Measurements from ENCODE around the gene B4GALT5. TPM values are rescaled to one million over a fixed set of nuclear protein-coding genes. Genes with fewer than 3 reads are reported as not detected.
"Not testable (repeated sequence)": the region's sequence is repeated elsewhere in the genome, so short reads cannot be mapped to it uniquely, and the experiment has no call there.

The B4GALT5 gene
- total RNA-seq, 2 experiments from 2014 or later, result 9.8 to 18.8 TPM

GRCh38 chr20:49669601-49670189 is 44.0 kb downstream of the B4GALT5 start:
- peak overlapping the region; percentile 64 for H3K4me3 ChIP-seq (ENCODE audit: low read depth, low read length, poor library complexity, severe bottlenecking)
- peak; percentile 60 for DNase-seq (ENCODE audit: low spot score)
- intact Hi-C loops (cut with micrococcal nuclease; ENCODE audit: unreplicated experiment), result loop anchor here (2.0 kb wide), 3 partner anchors 33 to 59 kb away; partner anchors contain the start of gene B4GALT5
- H4K20me1 ChIP-seq (ENCODE audit: insufficient read depth, low read length), result peaks cover 4% of the 10 kb centered on the region; the same call in 1 of the 2 replicates
- peak overlapping the region; percentile 93 for H3K4me2 ChIP-seq (ENCODE audit: low read length)
- H3K9me3 ChIP-seq (ENCODE audit: low read length), result no peaks in the 10 kb centered on the region
- no peaks in the 10 kb centered on the region; the same call in 1 of the 2 replicates for H3K36me3 ChIP-seq (ENCODE audit: insufficient read depth, low read length)
- ChIA-PET POLR2A (interaction anchor here (0.6 to 2.5 kb wide), 15 partner anchors 10 to 165 kb away, joined by 3 to 19 read pairs (median 4); partner anchors contain the start of gene SLC9A8), CTCF (ENCODE audit: unreplicated experiment) (no interaction called here)
- BruUV-seq (replicated peaks), result no TSS peak
- no peak overlapping the region; the same call in 1 of the 2 replicates for H2AFZ ChIP-seq (ENCODE audit: low read length)
- H3K79me2 ChIP-seq (ENCODE audit: insufficient read depth, low read depth, low read length), result peaks cover 69% of the 10 kb centered on the region
- peak overlapping the region; percentile 61 for H3K27ac ChIP-seq (ENCODE audit: low read depth, low read length, poor library complexity, severe bottlenecking)
- H3K9me2 ChIP-seq (ENCODE audit: insufficient read depth, low read length), result no peaks in the 10 kb centered on the region
- H3K4me1 ChIP-seq (ENCODE audit: insufficient read depth, low read length, poor library complexity, severe bottlenecking), result peaks cover 59% of the 10 kb centered on the region
- no peak for TF ChIP-seq CTCF (conservative IDR thresholded peaks at IDR 0.05; ENCODE audit: low read length)
- TF ChIP-seq EZH2phosphoT487 (IDR thresholded peaks at IDR 0.05; ENCODE audit: borderline replicate concordance, low read depth, low read length), result no peak

- CTCF ChIA-PET (ENCODE audit: unreplicated experiment), result interaction anchor here (1.0 kb wide), 1 partner anchor 10 kb away, joined by 4 read pairs; no protein-coding TSS in a partner anchor
- Histone ChIP-seq H3K4me1 (ENCODE audit: insufficient read depth, low read length, poor library complexity, severe bottlenecking) (peaks cover 59% of the 10 kb centered on the region), H3K4me2 (ENCODE audit: low read length) (peak overlapping the region; percentile 93), H3K27ac (ENCODE audit: low read depth, low read length, poor library complexity, severe bottlenecking) (peak overlapping the region; percentile 61), H3K4me3 (ENCODE audit: low read depth, low read length, poor library complexity, severe bottlenecking) (peak overlapping the region; percentile 64), H3K79me2 (ENCODE audit: insufficient read depth, low read depth, low read length) (peaks cover 75% of the 10 kb centered on the region)
- H3K9me3 ChIP-seq (ENCODE audit: low read length); BruUV-seq (replicated peaks); DNase-seq (ENCODE audit: low spot score); H4K20me1 ChIP-seq (ENCODE audit: insufficient read depth, low read length); H2AFZ ChIP-seq (ENCODE audit: low read length); H3K9me2 ChIP-seq (ENCODE audit: insufficient read depth, low read length); H3K36me3 ChIP-seq (ENCODE audit: insufficient read depth, low read length): not testable (repeated sequence)
- POLR2A ChIA-PET, result interaction anchor here (0.5 to 2.5 kb wide), 20 partner anchors 10 to 166 kb away, joined by 3 to 19 read pairs (median 4); partner anchors contain the start of gene SLC9A8
- intact Hi-C loops (cut with micrococcal nuclease; ENCODE audit: unreplicated experiment), result loop anchor here (2.0 kb wide), 3 partner anchors 32 to 58 kb away; partner anchors contain the start of gene B4GALT5
Observed at GRCh38 chr20:49668878-49669195, 44.8 kb downstream of the B4GALT5 start.

- ChIA-PET CTCF (ENCODE audit: unreplicated experiment) (interaction anchor here (1.0 kb wide), 1 partner anchor 9 kb away, joined by 4 read pairs; no protein-coding TSS in a partner anchor), POLR2A (interaction anchor here (0.5 to 2.5 kb wide), 19 partner anchors 10 to 166 kb away, joined by 3 to 19 read pairs (median 4); no protein-coding TSS in a partner anchor)
- H3K9me3 ChIP-seq (ENCODE audit: low read length), result no peaks in the 10 kb centered on the region
- TF ChIP-seq EZH2phosphoT487 (IDR thresholded peaks at IDR 0.05; ENCODE audit: borderline replicate concordance, low read depth, low read length), result no peak
- TF ChIP-seq CTCF (conservative IDR thresholded peaks at IDR 0.05; ENCODE audit: low read length), result no peak
- H3K4me1 ChIP-seq (ENCODE audit: insufficient read depth, low read length, poor library complexity, severe bottlenecking), result peaks cover 57% of the 10 kb centered on the region
- intact Hi-C loops (cut with micrococcal nuclease; ENCODE audit: unreplicated experiment), result loop anchor here (2.0 kb wide), 3 partner anchors 32 to 58 kb away; partner anchors contain the start of gene B4GALT5
- no peaks in the 10 kb centered on the region for H3K36me3 ChIP-seq (ENCODE audit: insufficient read depth, low read length)
- peaks cover 7% of the 10 kb centered on the region for H4K20me1 ChIP-seq (ENCODE audit: insufficient read depth, low read length)
- no peaks in the 10 kb centered on the region for H3K9me2 ChIP-seq (ENCODE audit: insufficient read depth, low read length)
- no TSS peak for BruUV-seq (replicated peaks)
- DNase-seq (ENCODE audit: low spot score), result peak; percentile 74
- peak overlapping the region; percentile 64 for H3K4me3 ChIP-seq (ENCODE audit: low read depth, low read length, poor library complexity, severe bottlenecking)
- peaks cover 76% of the 10 kb centered on the region for H3K79me2 ChIP-seq (ENCODE audit: insufficient read depth, low read depth, low read length)
- H2AFZ ChIP-seq (ENCODE audit: low read length), result no peak overlapping the region
- peak overlapping the region; percentile 61 for H3K27ac ChIP-seq (ENCODE audit: low read depth, low read length, poor library complexity, severe bottlenecking)
- H3K4me2 ChIP-seq (ENCODE audit: low read length), result peak overlapping the region; percentile 93
Observed at GRCh38 chr20:49668181-49668877, 45.3 kb downstream of the B4GALT5 start.
